NCI-H1105 (cell line): ENCODE measurements around the gene PRXL2A.

Experiments used
- DNase-seq: peaks from one replicate; lab custom pipeline; 2025; lab: John Stamatoyannopoulos, UW

PRXL2A gene

DNA sequence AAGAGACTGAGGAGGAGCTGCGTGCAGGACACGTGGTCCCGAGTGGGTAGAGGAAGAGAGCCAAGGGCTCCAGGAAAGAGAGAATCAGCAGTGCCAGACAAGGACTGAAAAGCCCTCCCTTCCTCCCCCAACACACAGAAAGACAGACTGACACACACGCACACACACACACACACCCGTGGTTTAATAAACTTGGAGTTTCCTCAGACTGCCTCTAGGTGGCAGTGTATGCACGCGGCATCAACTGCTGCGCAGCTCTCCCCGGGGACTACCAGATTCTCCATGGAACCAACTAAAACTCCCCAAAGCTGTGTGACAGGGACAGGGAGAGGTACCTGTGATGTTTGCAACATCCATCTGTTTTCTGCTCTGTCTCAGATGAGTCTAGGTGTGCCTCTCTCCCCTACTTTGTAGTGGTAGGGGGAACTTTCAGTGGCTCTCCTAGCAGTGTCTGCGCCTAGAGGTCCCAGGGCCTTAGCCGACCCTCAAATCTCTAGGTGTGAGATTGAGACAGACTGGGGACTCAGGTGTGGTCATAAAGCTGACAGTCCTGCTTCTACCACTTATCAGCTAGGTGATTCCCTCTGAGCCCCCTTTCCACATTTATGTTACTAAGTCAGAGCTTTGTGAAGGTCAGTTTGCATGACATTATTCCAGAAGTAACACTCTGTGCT lies 36.4 kb downstream of the PRXL2A start:
- DNase-seq: no peak

DNA sequence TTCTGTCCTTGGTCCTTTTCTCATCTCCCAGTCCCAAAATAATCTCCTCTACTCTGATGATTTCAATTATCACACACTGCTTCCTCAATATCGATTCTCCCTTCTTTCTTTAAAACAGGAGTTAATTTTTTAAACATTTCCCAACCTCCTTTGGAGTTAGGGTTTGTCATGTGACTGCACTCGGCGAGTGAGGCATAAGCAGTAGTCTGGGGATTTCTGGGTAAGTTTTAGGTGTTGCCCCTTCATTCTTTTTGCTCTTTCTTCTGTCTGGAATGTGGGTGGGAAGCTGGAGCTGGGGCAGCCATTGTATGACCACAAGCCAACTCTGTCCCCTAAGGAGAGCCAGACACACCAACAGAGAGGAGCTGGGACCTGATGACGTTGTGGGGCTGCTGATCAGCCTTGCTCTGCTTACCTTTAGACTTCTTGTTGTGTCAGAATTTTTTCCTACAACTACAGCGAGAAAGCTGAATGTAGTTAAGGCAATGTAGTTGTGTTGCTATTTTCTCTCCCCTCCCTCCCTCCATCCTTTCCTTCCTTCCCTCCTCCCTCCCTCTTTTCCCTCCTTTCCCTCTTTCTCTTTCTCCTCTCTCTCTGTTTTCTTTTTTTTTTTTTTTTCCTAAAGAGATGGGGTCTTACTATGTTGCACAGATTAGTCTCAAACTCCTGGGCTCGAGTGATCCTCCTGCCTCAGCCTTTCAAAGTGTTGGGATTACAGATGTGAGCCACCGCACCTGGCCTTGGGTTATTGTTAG lies 39.3 kb downstream of the PRXL2A start:
- DNase-seq: no peak

DNA sequence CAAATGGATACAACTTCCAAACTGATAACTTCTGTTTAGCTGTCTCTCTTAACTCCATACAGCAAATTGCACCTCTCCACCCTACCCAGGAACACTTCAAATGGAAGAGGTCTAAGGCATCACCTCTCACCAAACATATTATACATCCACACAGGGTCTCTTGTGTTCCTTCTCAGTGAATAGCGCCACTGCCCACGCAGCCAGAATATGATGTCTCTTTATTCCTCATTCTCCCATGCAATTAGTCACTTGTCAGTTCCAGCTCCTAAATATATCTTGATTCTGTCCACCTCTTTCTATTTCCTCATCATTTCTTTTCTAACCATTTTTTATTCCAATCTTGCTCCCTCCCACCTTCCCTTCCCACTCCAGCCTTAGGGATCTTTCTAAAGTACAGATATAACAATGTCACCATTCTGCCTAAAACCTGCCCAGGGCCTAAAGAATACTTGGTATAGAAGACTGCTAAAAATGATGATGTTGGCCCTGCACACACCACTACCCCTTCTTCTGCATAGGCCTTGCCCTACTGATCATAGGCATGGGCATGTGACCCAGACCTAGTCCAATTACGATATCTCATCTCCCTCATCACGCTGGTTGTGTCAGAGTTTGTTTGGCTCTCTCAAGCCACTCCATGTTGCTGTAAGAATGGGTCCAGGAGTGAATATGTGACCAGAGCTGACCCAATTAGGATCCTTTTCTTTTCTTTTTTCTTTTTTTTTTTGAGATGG lies 40.0 kb downstream of the PRXL2A start:
- DNase-seq: no peak

DNA sequence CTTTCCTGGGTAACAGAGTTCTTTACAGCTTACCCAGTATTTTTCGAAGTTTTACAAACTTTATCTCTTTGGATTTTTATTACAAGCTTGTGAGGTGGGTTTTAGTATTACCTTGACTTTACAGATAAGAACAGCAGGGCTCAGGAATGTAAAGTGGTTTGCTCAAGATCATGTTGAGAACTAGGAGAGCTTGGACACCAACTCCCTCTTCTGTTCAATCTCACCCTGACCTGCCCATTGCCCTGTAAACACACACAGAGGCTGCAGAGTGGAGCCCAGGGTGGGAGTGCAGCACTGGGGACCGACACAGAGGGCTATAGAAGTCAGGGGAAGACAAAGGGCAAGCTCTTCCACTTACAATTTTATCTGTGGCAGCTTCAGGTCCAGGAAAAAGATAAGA lies 41.2 kb downstream of the PRXL2A start:
- no peak for DNase-seq

DNA sequence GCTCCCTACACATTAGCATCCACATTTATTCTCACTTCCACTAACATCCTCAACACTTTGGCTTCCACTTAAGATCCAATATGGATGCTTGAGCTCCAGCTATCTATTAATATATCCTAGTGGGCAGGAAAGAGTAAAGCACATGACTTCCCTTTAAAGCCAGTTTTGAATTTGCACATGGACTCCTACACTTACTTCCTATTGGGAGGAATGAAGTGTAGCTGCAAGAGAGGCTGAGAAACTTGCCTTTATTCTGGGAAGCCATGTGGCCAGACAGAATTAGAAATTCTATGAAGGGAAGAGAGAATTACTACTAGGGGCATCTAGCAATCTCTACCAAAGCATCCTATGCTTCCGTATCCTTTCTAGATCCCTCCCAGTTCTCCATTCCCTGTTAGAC lies 42.8 kb downstream of the PRXL2A start:
- no peak for DNase-seq

DNA sequence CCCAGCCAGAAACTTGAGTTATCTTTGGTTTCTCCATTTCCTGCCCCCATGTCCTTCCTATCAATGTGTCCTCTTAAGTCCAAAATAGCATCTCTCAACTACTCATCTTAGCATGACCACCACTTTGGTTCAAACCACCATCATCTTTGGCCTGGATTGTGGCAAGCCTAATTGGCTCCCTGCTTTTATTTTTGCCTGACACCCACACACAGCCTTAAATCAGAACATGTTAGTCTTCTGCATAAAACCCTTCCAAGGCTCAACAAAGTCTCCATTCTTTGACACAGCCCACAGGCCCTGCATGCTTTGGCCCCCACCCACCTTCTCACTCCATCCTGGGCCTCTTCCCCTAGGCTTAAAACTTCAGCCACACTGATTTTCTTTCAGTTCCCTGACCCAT lies 43.7 kb downstream of the PRXL2A start:
- DNase-seq: no peak

DNA sequence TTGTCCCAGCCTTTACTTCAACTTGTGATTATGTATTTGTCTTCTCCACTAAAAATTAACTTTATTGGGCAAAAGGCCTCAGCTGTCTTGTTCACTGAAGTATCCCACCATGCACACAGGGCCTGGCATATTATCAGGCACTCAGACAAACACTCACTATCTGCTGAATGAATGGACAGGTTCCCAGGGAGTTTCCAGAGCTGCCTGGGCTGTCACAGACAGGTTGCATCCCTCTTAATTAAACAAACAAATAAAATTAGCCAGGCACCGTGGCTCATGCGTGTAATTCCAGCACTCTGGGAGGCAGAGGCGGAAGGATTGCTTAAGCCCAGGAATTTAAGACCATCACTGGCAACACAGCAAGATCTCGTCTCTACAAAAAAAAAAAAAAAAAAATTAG lies 44.3 kb downstream of the PRXL2A start:
- DNase-seq: no peak

DNA sequence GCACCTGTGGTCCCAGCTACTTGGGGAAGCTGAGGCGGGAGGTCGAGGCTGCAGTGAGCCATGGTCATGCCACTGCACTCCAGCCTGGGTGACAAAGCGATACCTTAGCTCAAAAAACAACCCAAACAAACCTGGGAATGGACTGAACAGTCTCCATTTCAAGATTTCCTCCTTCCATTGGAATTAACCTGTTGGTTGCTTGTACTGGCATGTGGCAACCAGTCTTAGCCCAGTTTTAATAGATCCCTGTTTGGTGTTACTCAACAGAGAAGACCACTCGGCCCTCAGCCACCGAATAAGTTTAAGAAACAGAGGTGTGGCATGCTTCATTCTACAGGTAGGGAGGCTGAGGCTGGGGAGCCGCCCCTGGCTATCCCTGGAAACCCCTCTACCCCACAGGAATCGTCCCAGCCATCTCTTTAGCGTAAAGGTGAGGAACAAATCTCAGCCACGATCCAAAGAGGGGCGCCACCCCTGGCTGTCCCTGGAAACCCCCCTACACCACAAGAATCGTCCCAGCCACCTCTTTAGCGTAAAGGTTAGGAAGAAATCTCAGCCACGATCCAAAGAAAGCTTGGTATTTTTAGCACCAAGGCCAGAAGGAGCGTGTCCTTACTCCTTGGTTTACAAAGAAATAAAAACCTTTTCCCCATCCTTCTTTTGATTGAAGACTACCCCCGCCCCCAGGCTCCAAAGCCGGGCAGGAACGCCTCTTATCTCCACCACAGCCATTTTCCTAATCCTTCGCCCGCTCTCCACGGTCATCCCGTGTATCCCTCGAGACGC lies 44.9 kb downstream of the PRXL2A start:
- DNase-seq: no peak

DNA sequence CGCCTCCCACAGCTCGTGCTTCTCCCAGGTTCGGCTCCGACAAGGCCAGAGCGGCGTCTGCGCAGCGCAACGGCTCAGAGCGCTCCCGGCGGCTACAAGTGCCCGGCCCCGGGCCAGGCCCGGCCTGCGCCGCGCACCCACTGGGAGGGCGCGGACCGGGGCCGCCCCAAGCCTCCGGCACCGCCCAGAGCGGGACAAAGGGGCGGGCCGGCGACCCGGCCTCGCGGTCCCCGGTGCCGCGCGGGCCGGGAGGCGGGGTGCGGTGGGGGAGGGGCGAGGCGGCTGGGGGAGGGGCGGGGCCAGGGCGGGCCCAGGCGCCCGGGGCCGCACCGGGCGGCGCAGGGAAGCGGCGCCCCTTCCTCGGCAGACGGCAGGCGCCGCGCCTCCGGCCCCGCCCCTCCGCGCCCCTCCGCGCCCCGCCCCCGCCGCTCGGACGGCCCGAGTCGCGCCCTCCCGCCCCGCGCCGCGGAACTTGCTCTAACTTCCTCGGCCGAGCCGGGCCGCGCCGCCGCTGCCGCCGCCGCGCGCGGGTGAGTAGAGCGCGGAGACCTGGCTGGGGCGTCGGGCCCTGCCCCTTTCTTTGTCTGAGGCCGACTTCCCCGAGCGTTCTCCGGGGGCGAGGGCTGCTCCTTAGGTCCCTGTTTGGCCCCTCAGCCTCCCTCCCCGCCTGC lies 45.6 kb downstream of the PRXL2A start, which contains the start of gene TSPAN14:
TSPAN14 (plus strand) TSS at position 469 of the 671 bp plus-strand sequence. CDS start 34,924 bp downstream, outside the sequence.
- DNase-seq: peak; percentile 47

DNA sequence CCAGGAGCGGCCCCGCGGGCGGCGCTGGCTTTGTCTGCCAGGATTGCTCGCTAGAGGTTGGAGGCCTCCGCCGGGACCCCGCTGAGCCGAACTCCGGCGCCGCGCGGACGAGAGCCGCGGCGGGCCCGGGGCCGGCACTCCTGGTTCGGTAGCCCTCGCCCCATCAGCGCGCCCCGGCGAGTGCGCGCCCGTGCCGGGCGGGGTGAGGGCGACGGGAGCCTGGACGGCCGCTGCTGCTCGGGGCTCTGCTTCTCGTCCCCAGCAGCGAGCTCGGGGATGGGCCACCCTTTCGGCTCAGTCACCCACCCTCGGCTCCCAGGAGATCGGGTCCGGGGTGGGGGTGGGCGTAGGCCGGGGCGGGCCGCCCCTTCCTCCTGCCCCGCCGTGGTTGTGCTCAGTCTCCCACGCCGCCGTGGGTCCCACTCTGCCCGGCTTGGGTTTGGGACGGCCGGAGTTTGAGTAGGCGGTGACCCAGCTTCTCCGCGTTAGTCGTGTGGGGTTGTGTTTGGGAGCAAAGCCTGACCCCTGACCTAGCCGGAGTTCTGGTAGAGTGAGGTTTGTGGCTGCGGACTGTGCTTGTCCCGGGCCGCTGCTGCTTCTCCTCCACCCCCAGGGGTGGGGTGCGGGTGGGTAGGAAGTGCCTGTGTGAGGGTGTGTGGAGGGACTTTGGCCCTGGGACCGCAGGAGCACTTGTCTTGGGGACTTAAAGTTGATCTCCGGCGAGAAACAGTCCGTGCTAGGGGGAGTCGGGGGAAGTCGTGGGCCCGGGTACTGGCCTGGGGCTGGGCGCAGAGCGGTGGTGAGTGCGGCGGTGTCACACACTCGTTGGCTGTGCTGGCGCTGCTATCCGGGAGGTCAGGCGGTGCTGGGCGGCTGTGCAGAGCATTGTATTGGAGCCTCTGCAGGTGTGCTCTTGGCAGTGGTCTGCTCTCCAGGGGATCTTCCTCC lies 46.4 kb downstream of the PRXL2A start:
- DNase-seq: no peak

DNA sequence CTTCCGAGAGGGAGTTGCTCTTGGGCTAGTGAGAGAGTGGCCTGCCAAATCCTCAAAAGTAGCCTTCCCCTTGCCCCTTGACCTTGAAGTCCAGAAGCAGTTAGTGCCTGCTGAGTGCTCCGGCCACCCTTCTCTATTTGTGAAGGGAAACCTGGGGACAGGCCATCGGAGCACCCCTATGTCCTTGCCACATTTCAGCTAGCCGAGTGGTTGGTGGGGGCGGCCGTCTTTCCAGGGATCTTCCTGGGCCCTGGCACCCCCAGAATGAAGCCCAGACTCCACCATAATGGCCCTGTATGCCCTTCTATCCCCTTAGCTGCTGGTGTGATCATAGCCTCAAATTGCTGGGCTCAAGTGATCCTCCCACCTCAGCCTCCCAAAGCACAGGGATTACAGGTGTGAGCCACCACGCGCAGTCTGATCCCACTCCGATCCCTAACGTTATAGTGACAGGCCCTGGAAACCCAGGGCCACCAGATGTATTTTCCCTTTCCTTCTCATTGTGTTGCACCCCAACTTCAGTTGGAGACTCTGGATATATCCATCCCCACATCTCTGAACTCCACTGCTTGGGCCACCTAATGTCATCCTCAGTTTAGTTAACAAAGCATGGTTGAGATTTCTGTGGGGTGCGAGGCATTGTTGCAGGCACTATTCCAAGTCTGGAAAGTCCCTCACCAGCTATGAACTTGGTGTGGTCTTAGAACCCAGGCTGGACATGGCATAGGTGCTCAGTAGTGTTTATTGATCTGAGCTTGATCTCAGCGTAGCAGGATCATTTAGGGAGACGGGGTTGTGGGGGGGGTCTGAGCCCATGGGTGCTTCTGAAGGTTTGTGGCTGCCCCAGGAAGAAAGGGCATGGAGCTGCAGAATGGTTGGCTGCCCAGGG lies 47.4 kb downstream of the PRXL2A start:
- no peak for DNase-seq

DNA sequence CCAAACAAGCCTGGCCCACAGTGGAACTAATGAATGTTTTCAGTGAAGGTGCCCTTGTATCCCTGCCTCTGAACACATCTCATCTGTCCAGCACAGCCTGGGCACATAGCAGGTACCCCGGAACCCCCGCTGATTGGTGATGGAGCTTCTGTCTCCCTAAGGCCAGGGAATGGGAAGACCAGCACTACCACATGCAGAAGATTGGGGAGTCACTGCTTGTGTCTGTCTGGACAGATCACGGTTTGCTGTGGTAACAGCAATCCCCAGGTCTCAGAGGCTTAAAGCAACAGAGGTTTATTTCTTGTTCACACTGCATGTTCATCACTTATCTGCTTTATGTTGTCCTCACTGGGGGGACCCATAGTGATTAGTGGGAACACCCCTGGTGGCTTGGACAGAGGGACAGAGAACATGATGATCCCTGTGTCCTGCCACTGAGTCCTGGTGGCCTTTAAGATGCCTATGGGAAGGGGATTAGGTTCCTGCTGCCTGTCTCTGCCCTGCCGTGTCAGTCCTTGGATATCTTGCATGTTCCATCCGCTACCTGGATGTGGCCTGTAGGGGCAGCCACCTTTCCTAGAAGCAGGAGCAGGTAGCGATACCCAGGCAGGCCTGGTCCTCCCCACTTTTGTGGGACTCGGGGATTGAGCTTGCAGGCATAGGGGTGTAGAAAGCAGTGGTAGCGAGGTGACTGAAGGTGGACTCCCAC lies 49.4 kb downstream of the PRXL2A start:
- no peak for DNase-seq

DNA sequence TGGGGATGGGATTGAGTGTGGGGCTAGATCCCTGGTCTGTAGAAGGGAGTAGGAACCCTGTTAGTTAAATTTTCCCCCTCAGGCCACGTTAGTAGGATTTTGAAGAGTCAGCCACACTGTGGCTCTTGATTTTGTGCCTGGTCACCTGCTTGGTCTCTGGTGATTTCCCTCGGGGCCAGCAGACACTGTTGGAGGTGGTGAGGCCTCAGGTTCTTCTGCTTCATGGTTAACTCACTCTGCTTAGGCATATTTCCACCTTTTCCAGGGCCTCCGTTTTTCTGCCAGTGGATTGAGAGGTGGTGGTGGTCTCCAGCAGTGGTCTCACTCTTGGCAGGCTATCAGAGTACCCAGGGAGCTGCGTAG lies 49.9 kb downstream of the PRXL2A start:
- no peak for DNase-seq

DNA sequence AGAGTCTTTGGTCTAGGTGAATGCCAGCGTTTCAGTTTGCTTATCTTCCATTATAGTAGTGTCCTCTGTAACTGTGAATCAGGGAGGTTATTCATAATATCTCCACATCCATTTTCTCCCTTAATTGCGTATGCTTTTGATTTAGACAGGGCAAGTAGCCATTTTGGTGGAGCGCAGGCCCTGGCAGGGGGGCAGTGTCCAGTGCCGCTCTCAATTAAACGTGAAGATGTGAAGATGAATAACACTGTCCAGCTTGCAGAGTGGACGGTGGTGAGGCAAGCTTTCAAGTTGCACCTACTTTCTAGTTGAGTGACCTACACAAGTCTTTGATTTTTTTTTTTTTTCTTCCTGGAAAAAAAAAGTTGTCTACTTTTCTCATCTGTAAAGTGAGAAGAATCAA lies 50.3 kb downstream of the PRXL2A start:
- DNase-seq: no peak

DNA sequence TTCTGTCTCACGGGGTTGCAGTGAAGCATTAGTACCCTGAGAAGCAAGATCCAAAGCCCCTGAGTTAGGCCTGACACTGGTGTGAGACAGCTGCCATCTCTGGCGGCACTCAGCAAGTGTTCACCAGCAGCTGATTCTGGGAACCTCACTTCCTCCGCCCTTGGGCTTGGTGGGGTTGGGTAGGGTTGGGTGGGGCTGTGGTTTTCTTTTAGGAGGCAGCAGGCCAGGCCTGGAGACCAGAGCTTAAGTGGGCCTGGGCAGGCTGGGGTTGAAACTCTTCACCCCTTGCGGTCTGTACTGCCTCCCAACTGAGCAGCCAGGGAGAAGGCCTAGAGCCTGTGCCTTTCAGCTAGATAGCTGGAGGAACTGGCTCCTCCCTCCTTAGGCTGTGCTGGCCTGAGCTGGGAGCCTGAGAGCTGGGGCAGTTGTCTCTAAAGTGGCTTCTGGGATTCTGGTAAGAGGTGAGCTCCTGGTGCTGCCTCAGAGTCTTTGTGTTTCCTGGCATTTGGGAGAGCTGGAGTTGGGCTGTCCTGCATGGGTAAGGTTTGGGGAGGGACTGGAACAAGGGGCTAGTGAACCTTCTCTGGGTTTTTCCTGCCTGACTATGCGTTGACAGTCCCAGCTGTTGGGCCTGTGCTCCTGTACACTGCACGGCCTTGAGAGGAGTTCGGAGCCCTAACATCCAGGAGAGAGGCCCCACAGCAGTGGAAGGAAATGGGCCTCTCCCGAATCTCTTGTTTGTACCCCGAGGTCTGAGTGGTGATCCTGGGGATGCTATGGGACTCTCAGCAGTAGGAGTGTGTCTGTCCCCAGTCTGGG lies 50.9 kb downstream of the PRXL2A start:
- no peak for DNase-seq

DNA sequence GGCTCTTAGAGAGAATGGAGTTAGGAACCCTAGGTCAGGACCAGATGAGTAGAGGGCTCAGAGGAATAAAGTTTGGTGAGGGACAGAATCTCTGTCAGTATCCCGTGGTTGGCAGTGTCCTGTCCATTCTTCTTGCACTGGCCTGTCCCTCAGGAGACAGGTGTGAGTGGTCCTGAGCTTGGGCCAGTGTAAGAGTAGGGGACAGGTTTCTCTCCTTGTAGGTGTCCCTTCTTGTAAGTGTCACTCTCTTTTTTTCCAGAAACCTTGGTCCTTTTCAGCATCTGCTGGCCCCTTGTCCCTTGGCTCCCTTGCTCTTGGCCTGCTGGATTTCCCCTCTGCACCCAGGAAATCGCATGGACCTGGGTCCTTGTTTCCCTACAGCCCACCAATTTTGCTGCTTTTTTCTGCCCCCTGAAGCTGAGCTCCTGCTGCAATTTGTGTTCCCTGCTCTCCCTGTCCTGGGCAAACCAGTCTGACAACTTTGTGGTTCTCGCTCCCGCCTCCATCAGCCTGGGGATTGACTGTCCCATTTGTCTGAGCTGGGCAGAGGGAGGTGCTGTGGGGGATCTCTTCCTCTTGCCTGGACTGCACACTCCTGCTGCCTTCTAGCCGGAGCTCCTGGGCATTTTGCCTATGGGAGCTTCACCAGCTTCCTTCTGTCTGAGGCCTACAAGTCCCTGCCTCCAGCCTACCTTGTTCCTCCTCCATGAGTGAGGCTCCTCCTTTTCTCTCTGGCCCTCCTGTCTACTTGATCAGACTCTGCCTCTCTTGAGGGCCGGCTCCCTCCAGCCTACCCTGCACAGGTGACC lies 52.3 kb downstream of the PRXL2A start:
- peak; percentile 63 for DNase-seq
